Measurements from ENCODE around the gene DRD3.

DRD3 gene

DNA sequence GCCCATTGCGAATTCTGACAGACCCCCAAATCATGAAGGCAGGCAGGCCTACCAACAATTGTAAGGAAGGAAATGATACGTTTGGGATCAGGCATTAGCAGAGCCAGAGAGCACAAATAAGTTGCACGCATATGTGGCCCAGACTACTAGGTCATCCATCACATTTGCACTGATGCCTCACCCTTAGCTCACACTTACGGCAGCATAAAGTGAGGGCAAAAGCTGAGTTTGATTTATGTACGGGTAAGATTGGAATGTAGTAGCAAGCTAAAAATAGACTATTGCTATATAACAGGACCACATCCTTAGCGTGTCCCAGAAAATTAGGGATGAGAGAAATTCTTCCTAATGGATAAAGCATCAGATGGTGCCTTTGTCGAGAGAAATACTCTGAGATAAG is 63.7 kb downstream of the DRD3 start:
- no peak for DNase-seq

DNA sequence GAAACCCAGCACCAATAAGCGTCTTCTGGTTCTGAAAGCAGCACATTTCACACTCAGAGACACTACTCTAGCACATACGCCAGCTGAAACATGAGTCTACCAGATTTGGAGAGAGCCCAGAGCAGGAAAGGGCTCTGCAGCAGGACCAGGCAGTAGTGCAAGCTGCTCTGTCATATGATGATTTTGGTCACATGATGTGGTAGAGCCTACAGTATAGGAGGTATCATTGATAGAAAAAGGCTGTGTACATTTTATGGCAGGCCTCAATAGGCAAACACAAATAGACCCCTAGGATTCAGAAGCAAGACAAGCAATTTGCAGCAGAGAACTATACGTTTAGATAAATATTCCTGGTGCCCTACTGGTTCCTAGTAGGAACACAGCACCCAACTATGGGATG is 64.1 kb downstream of the DRD3 start:
- no peak for DNase-seq

DNA sequence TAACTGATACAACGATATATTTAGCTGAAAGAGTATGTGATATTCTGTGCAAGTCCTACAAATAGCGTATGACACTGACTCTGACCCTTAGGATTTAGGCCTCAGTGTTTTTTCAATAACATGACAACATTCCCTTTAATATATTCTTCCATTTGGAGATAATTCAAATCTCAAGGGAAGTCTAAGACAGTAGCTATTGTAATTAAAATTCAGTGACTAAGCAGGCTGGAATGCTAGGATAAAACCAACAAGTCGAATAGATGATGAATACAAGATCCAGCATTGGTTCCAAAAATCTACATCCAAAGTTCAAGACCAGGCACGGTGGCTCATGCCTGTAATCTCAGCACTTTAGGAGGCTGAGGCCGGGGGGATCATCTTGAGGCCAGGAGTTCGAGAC is 66.2 kb downstream of the DRD3 start:
- no peak for DNase-seq

DNA sequence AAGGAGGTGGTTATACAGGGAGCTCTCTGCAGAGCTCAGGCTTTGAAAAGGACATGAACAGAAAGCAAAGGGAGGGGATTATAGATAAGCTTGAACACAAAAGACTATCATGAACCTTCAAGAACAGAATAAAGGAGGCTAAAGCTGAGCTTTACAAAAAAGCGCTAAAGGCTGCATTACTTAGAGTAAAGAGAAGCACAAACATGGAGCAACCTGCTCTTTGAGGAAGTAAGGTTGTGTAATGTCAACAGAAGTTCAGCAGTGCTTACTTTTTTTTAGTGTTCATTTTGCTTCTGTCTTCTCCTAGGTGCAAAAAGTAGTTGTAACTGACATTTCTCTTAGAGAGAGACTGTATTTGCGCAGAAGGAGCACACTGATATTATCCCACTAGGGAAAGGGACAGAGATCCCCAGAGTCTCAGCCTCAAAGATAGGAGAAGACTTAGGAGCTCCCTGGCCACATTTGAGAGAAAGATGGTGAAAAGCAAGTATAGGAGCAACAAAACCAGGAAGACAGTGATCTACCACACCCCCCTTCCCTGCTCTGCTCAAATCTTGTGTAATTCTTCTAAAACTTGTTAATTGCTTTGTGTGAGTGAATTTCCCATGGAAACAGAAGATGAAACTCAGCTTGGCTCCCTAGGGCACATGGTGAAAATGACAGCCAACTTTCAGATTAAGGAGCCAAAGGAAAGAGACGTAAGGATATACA is 67.6 kb downstream of the DRD3 start:
- no peak for DNase-seq

DNA sequence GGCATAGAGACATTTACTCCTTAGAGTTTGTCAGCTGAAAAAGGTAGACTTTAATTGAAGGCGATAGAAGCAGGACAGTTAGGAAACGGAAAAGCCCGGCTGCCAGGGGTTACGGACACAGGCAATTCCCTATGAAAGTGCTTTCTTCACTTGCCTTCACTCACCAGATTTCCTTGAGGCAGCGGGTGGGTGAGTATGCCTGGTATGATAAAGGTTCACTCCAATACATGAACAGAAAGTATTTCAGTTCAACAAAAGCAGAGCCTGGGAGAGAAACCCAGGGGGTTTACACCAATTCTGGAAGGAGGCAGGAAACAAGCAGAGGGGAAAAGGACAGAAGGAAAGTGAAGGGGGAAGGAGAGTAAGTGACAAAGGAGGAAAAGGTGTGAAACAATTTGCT is 68.4 kb downstream of the DRD3 start:
- DNase-seq = no peak

DNA sequence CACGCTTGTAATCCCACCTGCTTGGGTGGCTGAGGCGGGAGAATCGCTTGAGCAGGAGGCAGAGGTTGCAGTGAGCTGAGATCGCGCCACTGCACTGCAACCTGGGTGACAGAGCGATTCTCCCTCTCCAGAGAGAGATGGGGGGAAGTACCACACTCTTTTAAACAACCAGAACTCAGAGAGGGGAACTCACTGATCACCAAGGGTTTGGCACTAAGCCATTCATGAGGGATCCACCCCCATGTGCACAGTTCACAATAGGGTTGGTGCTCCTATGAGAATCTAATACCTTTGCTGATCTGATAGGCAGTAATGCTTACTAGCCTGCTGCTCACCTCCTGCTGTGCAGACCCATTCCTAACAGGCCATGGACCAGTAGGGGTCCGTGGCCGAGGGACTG is 70.7 kb downstream of the DRD3 start:
- DNase-seq = no peak

DNA sequence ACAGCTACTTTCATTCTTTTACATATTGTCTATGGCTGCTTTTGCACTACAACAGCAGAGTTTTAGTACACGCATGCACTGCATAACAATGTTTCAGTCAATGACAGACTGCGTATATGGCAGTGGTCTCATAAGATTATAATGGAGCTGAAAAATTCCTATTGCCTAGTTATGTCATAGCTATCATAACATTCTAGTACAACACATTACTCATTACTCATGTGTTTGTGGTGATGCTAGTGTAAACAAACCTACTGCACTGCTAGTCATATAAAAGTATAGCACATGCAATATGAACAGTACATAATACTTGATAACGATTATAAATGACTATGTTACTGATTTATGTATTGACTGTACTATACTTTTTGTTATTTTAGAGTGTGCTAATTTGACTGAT is 74.4 kb downstream of the DRD3 start:
- DNase-seq = no peak

DNA sequence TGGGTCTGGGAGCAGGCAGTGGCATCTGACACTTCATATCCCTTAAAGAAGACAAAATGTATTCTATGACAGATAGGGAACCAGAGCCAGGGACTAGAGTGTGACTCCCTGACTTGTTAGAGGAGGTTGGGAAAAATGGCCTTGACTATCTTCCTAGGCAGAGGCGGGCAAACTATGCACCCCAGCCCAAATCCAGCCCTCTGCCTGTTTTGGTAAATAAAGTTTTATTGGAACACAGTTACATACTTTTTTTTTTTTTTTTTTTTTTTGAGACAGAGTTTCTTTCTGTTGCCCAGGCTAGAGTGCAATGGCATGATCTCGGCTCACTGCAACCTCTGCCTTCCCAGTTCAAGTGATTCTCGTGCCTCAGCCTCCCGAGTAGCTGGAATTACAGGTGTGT is 75.0 kb downstream of the DRD3 start:
- DNase-seq = no peak

DNA sequence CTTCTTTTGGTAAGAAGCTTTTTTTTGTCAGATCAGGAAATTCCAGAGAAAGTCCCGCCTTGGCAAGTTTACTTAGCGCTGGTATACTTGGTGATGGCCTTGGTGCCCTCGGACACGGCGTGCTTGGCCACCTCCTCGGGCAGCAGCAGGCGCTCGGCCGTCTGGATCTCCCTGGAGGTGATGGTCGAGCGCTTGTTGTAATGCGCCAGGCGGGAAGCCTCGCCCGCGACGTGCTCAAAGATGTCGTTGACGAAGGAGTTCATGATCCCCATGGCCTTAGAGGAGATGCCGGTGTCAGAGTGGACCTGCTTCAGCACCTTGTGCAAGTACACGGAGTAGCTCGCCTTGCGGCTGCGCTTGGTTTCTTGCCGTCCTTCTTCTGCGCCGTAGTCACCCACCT is 75.7 kb downstream of the DRD3 start:
- no peak for DNase-seq

DNA sequence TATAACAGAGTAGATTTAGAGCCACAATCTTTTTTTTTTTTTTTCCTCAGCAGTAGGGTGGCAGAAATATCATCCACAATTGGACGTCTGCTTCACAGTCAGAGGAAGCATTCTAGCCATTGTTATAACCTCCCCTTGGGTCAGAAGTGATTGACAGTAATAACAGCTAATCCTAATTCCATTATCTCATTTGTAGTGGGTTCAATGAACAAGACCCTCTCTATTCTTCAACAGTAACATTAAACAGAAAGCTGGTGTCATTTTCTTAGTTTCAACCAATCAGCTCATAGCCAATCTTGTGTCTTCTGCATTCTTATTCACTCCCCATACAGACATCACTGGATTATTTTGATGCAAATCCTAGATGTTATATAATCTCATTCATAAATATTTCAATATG is 77.8 kb downstream of the DRD3 start:
- DNase-seq = no peak

DNA sequence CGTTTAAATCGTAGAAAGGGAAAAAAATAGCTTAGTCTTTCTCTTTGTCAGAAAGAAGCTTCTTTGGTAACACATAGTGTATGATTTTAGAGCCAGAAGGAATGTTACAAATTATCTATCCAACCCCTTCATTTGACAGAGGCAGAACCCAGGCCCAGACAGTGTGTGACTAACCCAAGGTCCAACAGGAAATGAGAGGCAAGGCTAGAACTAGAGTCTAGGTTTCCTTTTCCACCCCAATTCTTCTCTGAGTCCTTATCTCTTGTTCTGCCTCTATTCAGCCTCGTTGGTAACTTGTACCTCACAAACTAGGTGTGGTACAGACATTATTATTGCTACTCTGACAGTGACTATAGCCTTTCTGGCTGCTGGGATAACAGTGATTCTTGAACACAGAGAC is 83.1 kb downstream of the DRD3 start:
- no peak for DNase-seq

DNA sequence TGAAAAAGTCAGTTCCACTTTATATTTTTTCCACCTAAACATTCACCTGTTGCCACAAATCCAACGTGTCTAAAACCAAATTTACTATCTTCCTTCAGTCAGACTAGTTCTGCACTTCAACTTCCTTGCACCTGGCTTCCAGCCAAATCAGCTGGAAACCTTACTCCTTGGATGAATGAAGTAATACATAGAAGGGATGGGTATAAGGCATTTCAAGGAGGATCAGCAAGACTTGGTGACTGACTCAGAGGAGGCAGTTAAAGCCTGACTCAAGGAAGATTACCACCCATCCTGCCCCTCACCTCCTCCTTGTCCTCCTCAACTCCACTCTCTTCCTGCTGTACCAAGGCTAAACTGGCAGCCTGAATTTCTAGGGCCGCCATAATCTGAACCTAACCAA is 85.3 kb downstream of the DRD3 start:
- no peak for DNase-seq

DNA sequence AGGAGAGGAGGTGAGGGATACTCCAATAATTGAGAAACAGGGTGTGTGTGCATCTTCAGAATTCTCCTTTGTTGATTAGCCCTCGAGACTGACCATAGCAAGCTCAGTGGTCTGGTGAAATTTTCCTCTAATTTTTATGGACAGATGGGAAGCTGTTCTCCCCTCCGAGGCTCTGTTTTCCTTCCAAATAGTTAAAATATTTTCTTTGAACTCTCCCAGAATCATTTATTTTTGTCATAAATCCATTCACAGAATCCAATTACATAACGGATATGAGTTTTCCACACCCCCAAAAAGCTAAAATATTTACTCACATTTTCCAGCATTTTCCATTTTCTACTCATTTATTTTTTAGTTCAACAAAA is 85.9 kb downstream of the DRD3 start:
- no peak for DNase-seq

DNA sequence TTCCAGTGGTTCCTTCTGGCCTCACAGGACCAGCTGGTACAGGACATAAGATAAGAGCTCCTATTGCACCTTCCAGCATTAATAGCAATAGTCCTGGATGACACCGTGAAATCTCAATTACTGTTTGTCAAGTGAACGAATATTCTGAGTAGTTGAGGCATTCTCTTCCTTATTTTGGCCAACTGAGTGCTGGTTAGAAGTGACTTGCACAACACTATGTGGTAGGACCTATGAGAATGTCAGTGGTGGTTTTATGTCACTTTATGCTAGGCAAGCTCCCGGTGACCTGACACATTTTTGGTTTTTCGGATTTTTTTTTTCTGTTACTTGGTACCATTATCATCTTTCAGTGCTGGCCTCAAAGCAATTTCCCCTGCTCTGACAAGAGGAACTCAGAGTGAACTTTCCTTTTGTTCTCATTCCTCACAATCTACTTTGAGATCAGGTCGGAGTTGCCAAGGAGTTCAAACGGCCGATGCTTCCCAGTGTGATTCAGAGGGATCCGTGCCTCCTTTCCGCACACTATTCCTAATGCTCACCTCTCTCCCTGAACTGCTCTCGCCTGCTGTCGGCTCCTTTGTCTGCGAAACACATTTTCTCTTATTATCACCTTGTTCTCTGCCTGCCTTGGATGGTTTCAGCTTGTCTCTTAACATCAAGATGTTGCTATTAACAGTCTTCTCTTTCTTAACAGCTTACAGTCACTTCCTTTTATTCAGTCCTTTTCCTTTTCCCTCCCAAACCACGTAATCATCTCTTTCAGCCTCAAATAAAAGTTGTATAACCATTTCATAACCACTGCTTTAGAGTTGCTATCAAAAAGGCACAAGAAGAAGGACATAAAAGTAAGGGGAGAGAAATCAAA is 86.5 kb downstream of the DRD3 start:
- DNase-seq = no peak

DNA sequence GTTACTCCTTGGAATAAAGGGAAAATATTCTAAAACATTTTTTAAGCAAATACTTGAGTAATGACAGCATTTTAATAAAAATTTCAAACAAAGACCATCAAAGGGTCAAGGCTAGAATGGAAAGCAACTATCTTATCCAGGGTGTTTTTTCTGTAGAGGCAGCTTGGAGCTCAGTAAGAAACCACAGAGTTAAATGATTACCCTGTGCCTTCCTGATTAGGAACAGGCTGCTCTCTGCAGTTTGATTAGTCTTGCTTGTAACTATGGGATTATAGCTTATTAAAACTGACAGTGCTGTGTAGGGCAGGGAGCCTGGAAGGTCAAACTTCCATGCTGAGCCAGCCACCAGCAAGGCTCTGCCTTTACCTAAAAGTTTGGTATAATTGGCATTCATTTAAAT is 89.2 kb downstream of the DRD3 start:
- no peak for DNase-seq

DNA sequence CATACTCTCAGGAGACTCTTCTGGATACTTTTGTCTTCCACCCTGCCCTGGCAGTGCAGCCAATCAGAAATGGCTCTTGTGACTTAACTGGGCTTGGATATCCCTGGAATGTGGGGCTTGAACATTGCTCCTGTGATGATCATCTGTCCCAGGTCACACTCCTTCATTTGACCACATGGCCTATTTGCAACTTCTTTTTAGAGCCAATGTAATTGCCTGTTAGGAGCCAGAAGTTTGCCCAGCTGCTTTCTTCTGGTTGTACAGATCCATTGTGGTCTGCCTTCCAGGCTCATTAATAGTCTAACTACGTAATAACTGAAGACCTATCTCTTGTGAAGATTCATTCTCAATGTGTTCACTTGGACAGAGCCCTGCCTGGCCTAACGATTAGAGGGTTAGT is 92.5 kb downstream of the DRD3 start:
- DNase-seq = no peak

DNA sequence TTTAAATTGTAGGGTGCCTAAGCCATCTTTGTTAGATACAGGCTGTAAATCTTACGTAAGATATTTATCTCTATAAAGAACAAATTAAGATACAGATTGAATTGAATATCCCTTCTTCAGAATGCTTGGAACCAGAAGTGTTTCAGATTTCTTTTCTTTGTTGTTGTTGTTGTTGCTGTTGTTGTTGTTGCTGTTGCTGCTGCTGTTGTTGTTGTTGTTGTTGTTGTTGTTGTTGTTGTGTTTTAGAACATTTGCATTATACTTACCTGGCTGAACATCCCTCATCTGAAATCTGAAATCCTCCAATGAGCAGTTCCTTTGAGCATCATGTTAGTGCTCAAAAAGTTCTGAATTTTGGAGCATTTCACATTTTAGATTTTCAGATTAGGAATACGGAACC is 95.7 kb downstream of the DRD3 start:
- no peak for DNase-seq

DNA sequence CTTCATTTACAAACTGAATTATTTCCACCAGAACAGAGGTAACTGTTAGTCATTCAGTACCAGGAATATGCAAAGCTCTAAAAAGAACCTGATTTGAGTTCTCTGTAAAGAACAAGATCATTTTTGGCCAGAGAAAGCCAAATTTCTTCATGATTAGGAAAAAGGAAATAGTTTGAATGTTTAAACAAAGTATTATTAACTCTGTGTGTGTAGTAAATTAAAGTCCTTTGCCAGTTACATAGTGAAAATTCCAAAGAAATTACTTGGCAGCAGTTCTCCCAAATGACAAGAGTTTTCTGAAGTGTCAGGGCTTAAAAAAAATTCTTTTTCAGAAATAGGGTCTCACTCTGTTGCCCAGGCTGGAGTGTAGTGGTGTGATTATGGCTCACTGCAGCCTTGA is 97.8 kb downstream of the DRD3 start:
- DNase-seq = no peak

DNA sequence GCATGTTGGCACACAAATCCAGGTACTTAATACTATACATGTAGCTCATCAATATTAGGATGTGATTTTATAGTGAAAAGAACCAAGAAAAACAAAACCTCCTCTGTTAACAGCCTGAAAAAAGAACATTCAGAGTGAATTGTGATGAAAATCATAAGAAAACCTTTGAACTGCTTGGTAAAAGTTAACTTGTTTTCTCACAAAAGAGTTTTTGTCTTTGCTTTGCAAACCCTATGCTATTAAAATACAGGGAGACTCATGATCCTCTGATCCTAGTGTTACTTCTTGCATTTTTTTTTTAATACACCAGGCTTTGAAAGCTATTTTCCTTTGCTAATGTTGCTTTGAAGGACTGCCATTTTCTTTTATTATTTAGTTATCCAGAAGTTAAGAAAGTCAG is 98.7 kb downstream of the DRD3 start:
- DNase-seq = no peak

DNA sequence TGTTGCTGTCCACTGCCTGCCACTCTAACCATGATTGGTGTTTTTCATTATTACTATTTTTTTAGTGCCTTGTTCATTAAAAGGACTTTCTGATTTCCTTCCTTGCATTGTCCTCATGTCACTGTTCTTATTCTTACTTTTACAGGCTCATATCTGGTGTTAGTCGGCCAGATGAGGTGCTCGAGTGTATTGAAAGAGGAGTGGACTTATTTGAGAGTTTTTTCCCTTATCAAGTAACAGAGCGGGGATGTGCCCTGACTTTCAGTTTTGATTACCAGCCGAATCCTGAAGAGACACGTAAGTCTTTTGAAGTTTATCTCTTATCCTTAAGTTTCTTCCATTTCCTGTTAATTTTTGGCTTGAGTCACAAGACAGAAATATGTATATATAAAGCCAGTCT is 99.1 kb downstream of the DRD3 start:
- DNase-seq = no peak

DNA sequence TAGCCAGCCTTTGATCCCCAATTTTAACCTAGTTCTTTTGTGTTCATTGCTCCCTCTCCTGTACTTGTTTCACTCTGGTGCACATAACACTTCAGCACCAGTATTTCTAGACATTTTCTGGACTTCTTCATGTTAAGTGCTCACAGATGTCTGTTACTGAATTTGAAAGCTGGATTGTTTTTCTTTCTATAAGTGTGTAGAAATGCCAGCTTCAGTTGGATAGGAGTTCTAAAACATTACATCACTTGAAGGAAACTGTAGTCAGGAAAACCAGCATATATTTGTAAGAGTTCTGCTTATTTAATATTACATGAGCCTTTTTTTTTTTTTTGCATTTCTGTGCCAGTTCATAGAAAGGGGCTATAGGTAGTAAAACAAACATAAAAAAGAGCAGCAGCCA is 100.7 kb downstream of the DRD3 start:
- no peak for DNase-seq

Data from CD4-positive, alpha-beta T cell treated with Interleukin-21 for 1 hour (primary cell).